Activated naive CD8-positive, alpha-beta T cell (primary cell): ENCODE data around the gene MTARC2.

Source experiments
- H3K27ac Mint-ChIP-seq: one replicate; pipeline ENCODE4 v1.8.0; 2021; ENCODE audit warnings: mixed read lengths
- H3K27me3 Mint-ChIP-seq: one replicate; pipeline ENCODE4 v1.8.0; 2021; ENCODE audit warnings: mixed read lengths
- H3K36me3 Mint-ChIP-seq: one replicate; pipeline ENCODE4 v1.8.0; 2021; ENCODE audit warnings: mixed read lengths
- H3K4me1 Mint-ChIP-seq: one replicate; pipeline ENCODE4 v1.8.0; 2021; ENCODE audit warnings: low read depth, mixed read lengths
- H3K4me3 Mint-ChIP-seq: one replicate; pipeline ENCODE4 v1.8.0; 2021; ENCODE audit warnings: mild to moderate bottlenecking, mixed read lengths
- H3K9me3 Mint-ChIP-seq: one replicate; pipeline ENCODE4 v1.8.0; 2021; ENCODE audit warnings: low read depth, mixed read lengths

MTARC2 gene

DNA sequence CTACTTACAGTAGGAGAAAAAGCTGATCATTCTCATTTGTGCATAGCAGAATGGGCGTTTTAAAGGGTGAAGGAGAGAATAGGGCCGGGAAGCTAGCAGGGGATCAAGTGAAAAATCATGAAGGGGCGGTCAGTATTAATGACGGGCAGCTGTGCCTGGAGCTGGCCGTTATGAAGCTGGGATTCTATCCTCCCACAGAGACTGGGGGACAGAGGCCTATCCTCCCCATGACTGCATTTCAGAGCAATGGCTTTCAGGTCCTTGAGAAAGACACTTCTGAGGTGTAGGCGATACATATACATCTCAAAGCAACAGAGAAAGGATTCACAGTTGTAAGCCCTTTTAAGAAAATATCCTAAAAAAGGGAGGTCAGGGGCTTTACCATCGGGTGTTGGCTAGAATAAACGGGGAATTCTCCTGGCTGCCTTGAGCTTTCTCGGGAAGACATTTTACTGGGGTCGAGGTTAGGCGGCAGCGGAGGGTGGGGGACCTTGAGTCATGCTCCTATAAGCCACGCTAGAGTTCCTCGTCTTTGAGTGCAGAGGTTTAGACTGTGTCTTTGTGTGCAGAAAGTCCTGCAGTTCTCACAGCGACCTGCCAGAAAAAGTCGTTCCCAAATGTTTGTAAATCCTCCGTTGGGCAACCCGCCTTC is 559 bp upstream of the MTARC2 start:
- Mint-ChIP-seq H3K27ac (no peak overlapping the region), H3K27me3 (peaks cover 50% of the 10 kb centered on the region), H3K4me1 (peaks cover 13% of the 10 kb centered on the region)

GRCh38 chr1:220748936-220749335 is 814 bp downstream of the MTARC2 start:
- peak overlapping the region; percentile 70 for H3K4me3 Mint-ChIP-seq
- peaks cover 13% of the 10 kb centered on the region for H3K4me1 Mint-ChIP-seq
- no peaks in the 10 kb centered on the region for H3K9me3 Mint-ChIP-seq
- peaks cover 50% of the 10 kb centered on the region for H3K27me3 Mint-ChIP-seq
- no peaks in the 10 kb centered on the region for H3K36me3 Mint-ChIP-seq
- no peak overlapping the region for H3K27ac Mint-ChIP-seq

More for the DNA sequence above, 559 bp upstream of the MTARC2 start:
- Mint-ChIP-seq H3K36me3 (no peaks in the 10 kb centered on the region), H3K9me3 (no peaks in the 10 kb centered on the region), H3K4me3 (peak overlapping the region; percentile 69)

DNA sequence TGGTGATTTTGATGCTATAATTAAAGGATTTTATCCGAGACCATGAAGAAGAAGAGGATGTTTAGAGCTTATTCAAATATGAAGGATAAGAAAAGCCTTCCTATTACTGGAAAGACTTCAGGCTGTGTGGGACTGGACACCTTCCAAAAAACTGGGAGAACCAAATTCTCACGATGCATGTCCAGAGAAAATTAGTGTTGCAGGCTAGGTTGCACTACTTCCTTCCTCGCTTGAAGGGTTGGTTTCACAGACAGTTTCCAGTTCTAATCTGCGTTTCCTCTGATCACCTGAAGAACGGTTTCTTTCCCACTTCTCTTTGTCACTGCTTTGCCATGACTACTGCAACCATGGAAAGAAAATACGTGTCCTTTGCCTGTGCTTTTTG is 2.0 kb downstream of the MTARC2 start:
- H3K4me1 Mint-ChIP-seq, result peaks cover 13% of the 10 kb centered on the region
- no peak overlapping the region for H3K27ac Mint-ChIP-seq

DNA sequence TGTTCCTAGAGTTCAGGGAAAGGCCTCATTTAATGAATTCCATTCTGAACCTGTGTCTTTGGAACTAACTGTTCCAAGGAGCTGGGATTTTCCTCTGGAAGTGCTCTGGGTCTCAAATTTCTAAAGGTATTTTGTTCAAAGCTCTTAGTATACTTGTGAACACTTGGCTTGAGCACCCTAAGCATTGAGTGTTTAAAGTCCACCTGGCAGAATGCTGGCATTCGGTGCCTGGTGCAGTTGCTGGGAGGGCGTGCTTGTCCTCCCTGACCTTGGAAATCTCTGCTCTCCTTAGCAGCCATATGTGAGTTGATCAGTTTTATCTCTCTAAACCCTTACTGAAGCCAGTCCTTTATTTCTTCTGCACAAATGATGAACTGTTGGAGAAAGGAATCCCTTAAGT is 3.0 kb downstream of the MTARC2 start:
- peaks cover 47% of the 10 kb centered on the region for H3K27me3 Mint-ChIP-seq
- H3K36me3 Mint-ChIP-seq, result no peaks in the 10 kb centered on the region
- no peaks in the 10 kb centered on the region for H3K9me3 Mint-ChIP-seq

More for the DNA sequence above, 2.0 kb downstream of the MTARC2 start:
- no peak overlapping the region for H3K4me3 Mint-ChIP-seq
- H3K27me3 Mint-ChIP-seq, result peaks cover 45% of the 10 kb centered on the region
- no peaks in the 10 kb centered on the region for H3K36me3 Mint-ChIP-seq
- no peaks in the 10 kb centered on the region for H3K9me3 Mint-ChIP-seq

DNA sequence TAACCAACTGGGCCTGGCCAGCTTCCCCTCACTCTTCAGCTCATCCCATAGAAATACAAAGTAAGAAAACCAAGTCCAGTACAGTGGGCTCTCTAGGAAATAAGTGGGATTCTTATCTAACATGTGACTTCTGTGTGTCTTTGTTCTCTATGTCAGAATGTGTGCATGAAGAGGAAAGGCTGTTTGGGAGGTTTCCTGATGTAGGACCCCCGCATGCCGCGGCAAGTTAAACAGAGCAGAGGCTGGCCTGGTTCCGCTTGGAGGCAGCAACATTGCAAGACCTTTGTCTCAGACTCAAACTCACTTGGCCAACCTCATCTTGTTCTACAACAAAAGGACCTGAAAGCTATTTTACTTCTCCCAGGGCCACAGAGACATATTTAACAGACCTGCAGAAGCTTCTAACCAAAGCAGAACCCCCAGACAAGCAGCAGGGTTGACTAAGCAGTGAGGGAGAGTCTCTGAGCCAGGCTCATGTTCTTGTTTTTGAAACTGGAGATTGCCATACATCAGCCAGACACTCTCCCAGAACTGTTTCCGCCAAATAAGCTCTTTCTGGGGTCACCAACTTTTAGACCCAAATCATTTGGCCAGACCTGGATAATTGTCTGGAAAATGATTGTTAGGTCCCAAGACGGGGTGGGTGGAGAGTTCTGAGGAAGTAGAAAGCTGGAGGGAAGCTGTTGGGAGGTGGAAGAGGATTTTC is 6.2 kb downstream of the MTARC2 start:
- Mint-ChIP-seq H3K4me3 (no peak overlapping the region), H3K9me3 (no peaks in the 10 kb centered on the region), H3K27me3 (peaks cover 33% of the 10 kb centered on the region), H3K36me3 (no peaks in the 10 kb centered on the region), H3K27ac (no peak overlapping the region), H3K4me1 (no peaks in the 10 kb centered on the region)

More for the DNA sequence above, 3.0 kb downstream of the MTARC2 start:
- Mint-ChIP-seq H3K27ac (no peak overlapping the region), H3K4me3 (no peak overlapping the region), H3K4me1 (peaks cover 13% of the 10 kb centered on the region)

- Mint-ChIP-seq H3K4me3 (no peak overlapping the region), H3K36me3 (no peaks in the 10 kb centered on the region), H3K4me1 (no peaks in the 10 kb centered on the region), H3K9me3 (no peaks in the 10 kb centered on the region), H3K27ac (no peak overlapping the region), H3K27me3 (peaks cover 29% of the 10 kb centered on the region)
Measured at GRCh38 chr1:220754918-220755295, 6.8 kb downstream of the MTARC2 start.

DNA sequence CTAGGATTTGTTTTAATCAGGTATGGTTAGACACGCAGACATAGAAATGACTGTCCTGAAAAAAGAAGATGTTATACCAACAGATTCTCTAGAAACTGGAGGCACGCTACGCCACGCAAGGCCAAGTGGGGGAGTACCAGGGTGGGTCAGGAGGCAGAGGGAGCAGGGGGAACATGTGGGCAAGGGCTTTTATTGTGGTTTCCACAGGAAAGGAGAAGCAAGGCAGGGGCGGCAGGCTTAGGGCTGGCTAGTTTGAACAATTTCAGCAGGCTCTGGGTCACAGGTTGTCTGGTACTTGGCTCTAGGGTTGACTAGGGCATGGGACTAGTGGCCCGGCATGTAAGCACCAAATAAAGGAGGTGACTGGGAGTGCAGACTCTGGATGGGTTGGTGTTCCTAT is 7.2 kb downstream of the MTARC2 start:
- Mint-ChIP-seq H3K27ac (no peak overlapping the region), H3K4me1 (no peaks in the 10 kb centered on the region), H3K9me3 (no peaks in the 10 kb centered on the region), H3K27me3 (peaks cover 24% of the 10 kb centered on the region), H3K36me3 (no peaks in the 10 kb centered on the region), H3K4me3 (no peak overlapping the region)

DNA sequence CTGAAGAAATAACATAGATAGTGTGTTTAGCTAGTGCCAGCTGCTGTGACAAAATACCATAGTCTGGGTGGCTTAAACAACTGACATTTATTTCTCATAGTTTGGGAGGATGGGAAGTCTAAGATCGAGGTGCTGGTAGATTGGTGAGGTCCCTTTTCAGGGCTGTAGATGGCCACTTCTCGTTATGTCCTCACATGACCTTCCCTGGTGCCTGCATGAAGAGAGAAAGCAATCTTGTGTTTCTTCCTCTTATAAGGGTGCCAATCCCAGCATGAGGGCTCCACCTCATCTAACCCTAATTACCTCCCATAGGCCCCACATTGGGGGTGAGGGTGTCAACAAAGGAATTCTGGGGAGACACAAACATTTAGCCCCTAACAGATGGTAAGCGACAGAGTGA is 9.3 kb downstream of the MTARC2 start:
- no peaks in the 10 kb centered on the region for H3K9me3 Mint-ChIP-seq
- no peaks in the 10 kb centered on the region for H3K36me3 Mint-ChIP-seq
- H3K4me3 Mint-ChIP-seq, result no peak overlapping the region
- no peak overlapping the region for H3K27ac Mint-ChIP-seq
- no peaks in the 10 kb centered on the region for H3K4me1 Mint-ChIP-seq
- H3K27me3 Mint-ChIP-seq, result peaks cover 11% of the 10 kb centered on the region

DNA sequence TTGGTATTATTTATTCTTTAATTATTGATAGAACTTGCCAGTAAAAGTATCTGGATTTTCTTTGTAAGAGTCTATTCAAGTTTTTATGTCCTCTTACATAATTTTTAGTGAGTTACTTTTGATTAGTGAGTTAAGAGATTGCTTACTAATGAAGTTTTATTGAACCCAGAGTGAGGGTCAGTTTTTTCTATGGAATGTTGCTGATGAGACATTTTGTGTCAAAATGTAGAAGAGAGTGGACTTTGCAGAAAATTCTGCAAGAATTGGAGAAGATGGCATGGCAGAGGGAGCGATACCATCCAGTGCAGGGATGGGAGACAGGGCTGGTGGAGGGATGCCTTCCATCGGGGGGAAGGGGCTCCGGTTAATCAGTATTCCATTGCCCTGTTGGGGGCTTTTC is 11.0 kb downstream of the MTARC2 start:
- Mint-ChIP-seq H3K27me3 (peaks cover 11% of the 10 kb centered on the region), H3K4me1 (no peaks in the 10 kb centered on the region), H3K9me3 (no peaks in the 10 kb centered on the region), H3K27ac (no peak overlapping the region), H3K4me3 (no peak overlapping the region), H3K36me3 (no peaks in the 10 kb centered on the region)

DNA sequence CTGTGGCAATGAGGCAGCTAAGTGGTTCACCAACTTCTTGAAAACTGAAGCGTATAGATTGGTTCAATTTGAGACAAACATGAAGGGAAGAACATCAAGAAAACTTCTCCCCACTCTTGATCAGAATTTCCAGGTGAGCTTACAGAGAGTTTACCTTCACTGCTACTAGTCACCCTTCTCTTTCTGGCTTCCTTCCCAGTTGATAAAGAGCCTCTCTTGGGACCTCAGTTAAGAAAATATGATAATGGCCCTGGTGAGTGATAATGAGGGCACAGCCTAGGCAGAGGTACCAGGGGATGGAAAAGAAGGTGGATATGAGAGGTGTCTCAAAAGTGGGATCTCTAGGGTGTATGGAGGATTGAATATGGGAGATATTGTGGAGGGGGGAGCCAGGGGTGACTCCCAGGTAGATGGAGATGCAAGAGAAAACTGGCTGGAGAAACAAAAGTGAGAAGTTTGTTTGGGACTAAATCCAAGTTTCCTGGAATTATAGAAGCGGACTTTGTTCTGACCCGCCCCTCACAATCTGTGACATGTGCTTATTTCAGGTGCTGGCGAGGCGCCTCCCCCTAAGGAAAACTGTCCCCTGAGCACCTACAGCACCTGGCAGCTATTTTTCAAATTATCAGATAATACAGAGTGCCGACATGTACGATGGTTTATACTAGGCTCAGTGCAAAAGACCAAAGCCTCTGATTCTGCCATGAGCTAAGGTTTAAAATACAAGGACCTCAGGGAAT is 13.7 kb downstream of the MTARC2 start:
- Mint-ChIP-seq H3K4me1 (no peaks in the 10 kb centered on the region), H3K36me3 (no peaks in the 10 kb centered on the region), H3K27me3 (peaks cover 6% of the 10 kb centered on the region), H3K9me3 (no peaks in the 10 kb centered on the region), H3K27ac (no peak overlapping the region), H3K4me3 (no peak overlapping the region)

- no peak overlapping the region for H3K4me3 Mint-ChIP-seq
- no peaks in the 10 kb centered on the region for H3K36me3 Mint-ChIP-seq
- H3K9me3 Mint-ChIP-seq, result no peaks in the 10 kb centered on the region
- no peak overlapping the region for H3K27ac Mint-ChIP-seq
- H3K27me3 Mint-ChIP-seq, result peaks cover 3% of the 10 kb centered on the region
- H3K4me1 Mint-ChIP-seq, result no peaks in the 10 kb centered on the region
Measured at GRCh38 chr1:220764757-220765156, 16.6 kb downstream of the MTARC2 start.

- H3K4me3 Mint-ChIP-seq, result no peak overlapping the region
- H3K27me3 Mint-ChIP-seq, result peaks cover 7% of the 10 kb centered on the region
- H3K27ac Mint-ChIP-seq, result no peak overlapping the region
- no peaks in the 10 kb centered on the region for H3K36me3 Mint-ChIP-seq
- H3K4me1 Mint-ChIP-seq, result no peaks in the 10 kb centered on the region
- H3K9me3 Mint-ChIP-seq, result no peaks in the 10 kb centered on the region
Measured at GRCh38 chr1:220767312-220768125, 19.4 kb downstream of the MTARC2 start.

DNA sequence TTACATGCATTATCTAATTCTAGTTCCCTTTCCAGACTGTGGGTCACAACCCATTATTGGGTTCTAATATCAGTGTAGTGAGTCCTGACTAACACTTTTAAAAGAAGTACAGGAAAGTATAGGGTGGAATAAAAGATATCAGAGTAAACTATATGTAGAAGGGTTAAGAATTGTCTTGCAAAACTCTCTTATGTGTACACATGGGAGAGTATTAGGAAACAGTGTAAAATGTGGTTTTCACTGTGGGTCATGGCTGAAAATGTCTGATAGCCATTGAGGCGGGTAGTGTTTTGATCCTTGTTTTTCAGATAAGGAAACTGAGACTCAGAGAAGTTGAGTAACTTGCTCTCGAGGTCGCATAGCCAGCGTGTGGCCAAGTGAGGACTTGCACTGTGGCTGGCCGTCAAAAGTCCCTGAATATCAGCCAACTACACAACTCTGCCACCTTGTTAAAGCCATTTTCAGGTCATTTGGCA is 20.0 kb downstream of the MTARC2 start:
- Mint-ChIP-seq H3K27me3 (peaks cover 7% of the 10 kb centered on the region), H3K27ac (no peak overlapping the region), H3K36me3 (no peaks in the 10 kb centered on the region), H3K4me1 (no peaks in the 10 kb centered on the region), H3K9me3 (no peaks in the 10 kb centered on the region), H3K4me3 (no peak overlapping the region)

GRCh38 chr1:220769205-220769604 is 21.1 kb downstream of the MTARC2 start:
- Mint-ChIP-seq H3K27ac (no peak overlapping the region), H3K36me3 (no peaks in the 10 kb centered on the region), H3K4me3 (no peak overlapping the region)

More at GRCh38 chr1:220769205-220769604, 21.1 kb downstream of the MTARC2 start:
- Mint-ChIP-seq H3K9me3 (no peaks in the 10 kb centered on the region), H3K4me1 (no peaks in the 10 kb centered on the region), H3K27me3 (peaks cover 7% of the 10 kb centered on the region)
